ENCODE data around the gene ALX3.
A peak's percentile ranks its signal among the peaks of the same experiment; 100 is the strongest.
"Not testable (repeated sequence)": the region's sequence is repeated elsewhere in the genome, so short reads cannot be mapped to it uniquely, and the experiment has no call there.

The ALX3 gene

DNA sequence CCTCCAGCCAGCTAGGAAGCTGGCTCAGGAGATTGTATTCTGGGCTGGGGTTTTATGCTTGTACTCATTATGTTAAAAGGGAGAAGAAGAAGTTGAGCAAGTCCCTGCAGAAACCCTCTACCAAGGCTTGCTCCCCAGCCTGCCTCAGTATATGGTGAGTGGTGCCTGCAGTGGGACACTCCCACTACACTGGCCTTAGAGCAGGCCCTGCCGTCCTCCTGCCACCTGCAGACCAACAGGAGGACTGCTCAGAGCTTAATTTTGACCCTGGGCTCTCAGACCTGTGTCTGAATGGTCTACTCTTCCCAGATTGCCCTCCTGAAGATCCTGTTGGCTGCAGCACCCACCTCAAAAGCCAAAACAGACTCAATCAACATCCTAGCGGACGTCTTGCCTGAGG lies 23.0 kb downstream of the ALX3 start:
- DNase-seq (ENCODE audit: low read depth), result no peak

DNA sequence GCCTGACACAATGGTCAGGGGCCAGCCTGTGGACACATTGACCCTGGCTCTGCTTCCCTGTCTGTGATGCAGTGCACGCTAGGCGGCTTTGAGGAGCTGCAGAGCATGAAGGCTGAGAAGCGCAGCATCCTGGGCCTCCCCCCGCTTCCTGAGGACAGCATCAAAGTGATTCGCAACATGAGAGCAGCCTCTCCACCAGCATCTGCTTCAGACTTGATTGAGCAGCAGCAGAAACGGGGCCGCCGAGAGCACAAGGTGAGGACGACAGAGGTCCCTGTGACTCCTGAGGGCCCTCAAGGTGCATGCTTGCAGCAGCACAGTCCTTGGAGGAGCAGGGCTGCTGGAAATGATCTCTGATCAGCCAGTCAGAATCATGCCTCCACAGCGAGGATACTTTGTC lies 27.5 kb downstream of the ALX3 start:
- DNase-seq (ENCODE audit: low read depth), result no peak

DNA sequence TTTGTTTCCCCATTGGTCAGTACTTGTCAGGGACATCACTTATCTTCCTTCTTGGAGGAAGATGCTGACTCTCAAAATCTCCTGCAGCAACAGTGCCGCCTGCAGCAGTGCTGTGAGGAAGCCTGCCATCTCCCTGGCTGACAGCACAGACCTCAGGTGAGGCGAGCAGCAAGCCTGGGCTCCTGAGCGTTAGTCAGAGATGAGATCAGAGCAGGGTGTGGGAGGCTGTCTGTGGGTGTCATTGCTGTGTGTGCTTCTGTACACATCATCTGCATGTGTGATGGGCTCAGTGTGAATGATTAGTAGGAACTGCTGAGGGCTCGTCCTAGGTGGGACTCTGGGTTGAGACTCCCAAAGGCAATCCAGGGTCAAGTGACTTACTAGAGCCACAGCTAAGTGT lies 29.9 kb downstream of the ALX3 start:
- no peak for DNase-seq (ENCODE audit: low read depth)

DNA sequence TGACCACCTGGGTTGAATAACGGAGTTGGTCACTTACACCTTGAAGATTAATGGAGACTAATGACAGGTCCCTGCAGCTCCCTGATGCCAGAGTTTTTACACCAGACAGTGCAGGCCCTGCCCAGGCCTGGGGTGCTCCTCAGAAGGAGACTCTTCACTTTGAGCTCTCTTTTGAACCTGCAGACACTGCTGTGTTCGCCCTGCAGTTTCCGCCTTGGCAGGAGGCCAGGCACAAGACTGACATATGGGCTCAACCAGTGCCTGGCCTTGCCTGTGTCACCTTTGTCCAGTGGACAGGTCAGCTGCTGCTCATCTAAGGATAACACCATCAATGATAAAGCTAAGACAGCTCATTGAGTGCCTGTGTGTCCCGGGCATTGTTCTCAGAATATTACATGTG lies 30.8 kb downstream of the ALX3 start:
- DNase-seq (ENCODE audit: low read depth), result no peak

DNA sequence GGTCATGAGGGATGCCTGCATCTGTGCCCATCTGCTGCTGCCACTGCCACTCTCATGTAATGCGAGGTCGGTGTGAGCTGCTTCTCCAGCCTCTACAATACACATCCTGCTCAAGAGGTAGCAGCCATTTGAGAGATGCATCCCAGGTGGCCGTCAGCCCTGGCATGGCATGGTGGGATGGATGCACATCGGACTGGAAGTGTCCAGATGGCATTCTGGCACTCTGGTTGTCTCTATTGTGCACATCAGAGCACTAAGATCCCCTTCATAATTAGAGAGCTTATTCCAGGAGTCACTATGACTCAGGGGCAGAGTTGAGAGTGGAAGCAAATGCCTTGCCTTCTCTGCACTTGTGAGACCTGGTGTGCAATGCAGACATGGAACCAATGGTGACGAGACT lies 32.2 kb downstream of the ALX3 start:
- no peak for DNase-seq (ENCODE audit: low read depth)

DNA sequence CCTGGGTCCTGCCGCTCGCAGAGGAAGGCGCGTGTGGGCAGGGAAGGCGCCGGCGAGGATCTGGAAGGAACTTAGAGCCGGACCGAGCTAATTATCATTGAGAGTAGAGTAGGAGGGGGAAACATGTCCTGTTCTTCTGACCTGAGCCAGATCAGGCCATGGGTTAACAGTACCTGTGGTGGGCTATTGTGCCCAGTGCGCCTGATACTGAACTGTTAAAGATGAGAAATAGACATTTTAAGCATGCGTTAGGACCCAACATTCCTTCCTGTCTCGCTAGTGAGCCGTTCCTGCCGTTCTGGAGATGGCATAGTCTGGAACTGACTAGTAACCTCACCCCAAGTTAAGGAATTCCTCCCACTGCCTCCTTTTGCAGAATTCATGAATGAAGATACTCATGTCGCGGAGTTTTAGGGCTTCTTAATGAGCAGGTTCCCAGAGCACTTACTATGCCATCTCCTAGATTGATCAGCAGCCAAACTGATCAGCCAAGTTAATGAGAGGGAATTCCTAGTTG lies 35.2 kb downstream of the ALX3 start:
- no peak for DNase-seq (ENCODE audit: low read depth)

DNA sequence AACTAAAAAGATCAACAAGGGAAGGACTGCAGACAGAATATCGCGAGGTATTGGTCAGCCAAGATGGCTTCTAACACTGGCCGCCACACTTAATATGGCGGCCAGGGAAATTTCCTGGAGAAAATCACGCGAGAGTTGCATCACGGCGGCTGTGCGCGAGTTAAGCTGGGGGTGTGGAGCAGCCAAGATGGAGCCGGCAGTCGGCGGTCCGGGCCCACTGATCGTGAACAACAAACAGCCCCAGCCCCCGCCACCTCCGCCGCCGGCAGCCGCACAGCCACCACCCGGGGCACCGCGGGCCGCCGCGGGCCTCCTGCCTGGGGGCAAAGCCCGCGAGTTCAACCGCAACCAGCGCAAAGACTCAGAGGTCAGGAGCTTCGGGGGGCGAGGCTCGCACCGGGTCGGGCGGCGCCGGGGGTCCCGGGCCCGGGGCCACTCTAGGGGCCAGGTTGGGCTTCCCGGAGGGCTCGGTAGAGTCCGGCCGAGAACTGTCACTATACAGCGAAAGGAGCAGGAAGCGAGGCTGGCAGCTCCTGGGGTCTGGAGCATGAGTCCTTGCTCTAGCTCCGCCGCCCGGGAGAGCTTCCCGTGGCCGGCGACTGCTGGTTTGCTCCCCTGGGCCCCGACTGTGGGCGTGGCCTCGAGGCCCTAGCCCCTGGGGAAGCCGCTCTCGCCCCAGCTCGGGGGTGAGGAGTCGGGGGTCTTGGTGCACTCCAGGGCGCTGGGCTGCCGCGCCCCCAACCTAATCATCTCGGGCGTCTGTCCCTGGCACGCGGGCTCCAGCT lies 35.8 kb downstream of the ALX3 start, which contains the start of gene STRIP1:
STRIP1 (plus strand) TSS at position 174 of the 785 bp plus-strand sequence; CDS start at position 188, 14 bp downstream.
- peak; percentile 81 for DNase-seq (ENCODE audit: low read depth)

DNA sequence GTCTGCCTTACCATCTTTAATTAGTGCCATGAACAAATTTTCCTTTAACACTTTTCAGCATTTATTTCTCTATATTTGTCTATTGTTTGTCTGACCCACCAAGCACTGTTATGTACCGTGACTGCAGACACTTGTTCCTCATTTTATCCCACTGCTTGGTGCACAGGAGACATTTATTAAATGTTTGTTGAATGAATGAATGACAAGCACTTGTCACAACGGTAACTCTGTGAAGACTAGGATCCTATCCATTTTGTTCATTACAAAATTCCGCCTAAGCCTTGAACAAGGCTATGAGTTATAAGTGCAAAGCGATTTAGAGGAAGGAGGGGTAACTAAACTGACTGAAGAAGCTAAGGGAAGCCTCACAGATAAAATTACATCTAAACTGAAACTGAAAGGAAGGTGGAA lies 36.4 kb downstream of the ALX3 start:
- DNase-seq (ENCODE audit: low read depth), result no peak

DNA sequence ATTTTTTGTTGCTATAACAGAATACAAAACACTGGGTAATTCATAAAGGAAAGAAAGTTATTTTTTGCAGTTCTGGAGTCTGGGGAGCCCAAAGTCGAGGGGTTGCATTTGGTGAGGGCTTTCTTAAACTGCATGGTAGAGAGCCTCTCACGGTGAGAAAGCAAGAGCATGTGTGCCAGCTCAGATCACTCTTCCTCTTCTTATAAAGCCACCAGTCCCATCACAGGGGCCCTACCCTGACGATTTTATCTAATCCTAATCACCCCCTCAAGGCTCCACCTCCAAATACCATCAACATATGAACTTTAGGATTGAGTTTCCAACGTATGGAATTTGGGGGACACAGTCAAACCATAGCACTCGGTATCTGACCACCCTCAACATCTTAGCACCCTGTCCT lies 37.1 kb downstream of the ALX3 start:
- no peak for DNase-seq (ENCODE audit: low read depth)

DNA sequence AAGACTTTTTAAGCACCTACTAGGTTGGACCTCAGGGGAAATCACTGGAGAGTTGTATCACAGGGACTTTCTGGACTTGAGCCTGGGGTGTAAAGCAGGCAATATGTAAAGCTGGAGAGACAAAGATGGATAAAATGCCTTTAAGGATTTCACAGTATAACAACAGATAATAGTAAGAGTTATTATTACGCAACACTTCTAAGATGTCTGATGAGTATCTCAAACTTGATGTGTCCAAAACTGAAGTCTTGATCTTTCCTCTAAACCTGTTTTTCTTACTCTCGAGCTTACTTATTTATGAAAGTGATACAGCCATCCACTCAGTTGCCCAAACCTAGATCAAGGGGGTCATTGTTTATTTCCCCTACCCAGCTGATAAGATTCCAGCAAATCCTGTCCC lies 38.1 kb downstream of the ALX3 start:
- no peak for DNase-seq (ENCODE audit: low read depth)

DNA sequence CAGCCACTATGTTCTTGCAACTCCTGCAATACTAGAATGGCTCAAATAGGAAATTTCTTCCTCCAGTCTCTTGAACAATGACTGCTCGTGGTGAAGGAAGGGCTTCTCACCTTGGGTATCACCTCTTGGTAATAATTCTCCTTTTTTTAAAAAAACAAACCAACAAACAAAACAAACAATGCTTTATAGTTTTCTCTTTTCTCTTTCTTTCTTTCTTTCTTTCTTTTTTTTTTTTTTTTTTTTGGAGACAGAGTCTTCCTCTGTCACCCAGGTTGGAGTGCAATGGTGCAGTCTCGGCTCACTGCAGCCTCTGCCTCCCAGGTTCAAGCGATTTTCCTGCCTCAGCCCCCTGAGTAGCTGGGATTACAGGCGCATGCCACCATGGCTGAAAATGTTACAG lies 39.8 kb downstream of the ALX3 start:
- not testable (repeated sequence) for DNase-seq (ENCODE audit: low read depth)

DNA sequence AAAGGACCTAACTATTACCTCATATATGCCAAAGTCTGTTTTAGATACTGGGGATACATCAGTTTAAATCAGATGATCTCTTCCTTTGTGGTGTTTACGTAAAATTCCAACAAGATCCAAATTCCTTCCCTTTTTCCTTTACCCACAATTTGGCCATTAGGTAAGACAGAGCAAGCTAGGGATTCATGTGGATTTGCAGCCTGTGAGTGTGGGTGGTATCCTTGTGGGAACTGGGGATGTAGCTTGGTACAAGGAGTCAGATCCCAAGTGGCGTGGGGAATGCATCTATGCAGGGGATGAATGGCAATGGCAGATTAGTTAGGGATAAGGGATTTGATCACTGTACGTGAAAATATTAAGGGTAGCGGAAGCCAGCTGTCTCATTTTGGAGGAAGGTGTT lies 45.9 kb downstream of the ALX3 start:
- no peak for DNase-seq (ENCODE audit: low read depth)

DNA sequence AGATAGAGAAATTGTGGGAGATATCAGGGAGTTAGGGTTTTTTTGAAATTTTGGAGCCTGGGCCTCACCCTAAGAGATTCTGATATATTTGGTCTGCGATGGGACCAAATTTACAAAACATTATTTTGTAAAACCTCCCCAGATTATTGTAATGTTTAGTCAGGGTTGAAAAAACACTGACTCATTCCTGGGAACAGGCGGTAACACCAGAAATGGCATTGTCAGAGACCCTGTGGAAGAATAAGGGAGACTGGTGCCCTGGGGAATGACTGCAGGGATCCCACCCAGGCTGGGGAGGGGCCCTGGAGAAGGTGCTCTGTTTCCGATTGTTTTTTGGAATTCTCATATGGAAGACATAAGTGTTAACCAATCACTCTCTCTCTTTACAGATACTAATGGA lies 49.2 kb downstream of the ALX3 start:
- no peak for DNase-seq (ENCODE audit: low read depth)

DNA sequence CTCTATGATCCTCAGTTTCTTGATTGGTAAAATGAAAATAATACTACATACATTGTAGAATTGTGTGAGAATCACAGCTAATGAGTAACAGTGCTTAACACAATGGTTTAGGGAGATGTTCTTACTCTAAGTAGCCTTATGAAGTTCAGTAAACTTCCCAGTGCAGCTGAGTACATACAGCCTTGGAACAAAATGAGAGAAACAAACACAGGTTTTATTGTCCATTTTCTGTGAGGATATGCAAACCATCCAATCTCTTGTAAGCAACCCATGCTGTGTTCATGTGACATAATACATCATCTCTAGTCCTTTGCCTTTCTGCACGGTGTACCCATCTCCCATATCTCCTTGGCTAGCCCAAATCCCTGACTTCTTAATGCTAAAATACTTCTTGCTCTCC lies 50.7 kb downstream of the ALX3 start:
- DNase-seq (ENCODE audit: low read depth), result no peak

DNA sequence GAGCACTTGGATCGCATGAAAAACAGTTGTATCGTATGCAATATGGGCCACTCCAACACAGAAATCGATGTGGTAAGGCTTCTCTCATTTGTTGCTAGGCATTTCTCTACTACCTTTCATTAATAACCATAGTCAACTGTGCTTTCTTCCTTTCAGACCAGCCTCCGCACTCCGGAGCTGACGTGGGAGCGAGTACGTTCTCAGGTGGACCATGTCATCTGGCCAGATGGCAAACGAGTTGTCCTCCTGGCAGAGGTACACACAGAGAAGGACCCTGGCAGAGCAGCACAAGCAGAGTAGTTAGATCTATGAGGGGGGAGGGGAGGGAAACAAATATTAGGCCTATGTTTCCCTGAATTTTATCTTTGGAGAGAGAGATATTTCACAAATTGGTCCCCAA lies 52.1 kb downstream of the ALX3 start:
- DNase-seq (ENCODE audit: low read depth), result no peak

DNA sequence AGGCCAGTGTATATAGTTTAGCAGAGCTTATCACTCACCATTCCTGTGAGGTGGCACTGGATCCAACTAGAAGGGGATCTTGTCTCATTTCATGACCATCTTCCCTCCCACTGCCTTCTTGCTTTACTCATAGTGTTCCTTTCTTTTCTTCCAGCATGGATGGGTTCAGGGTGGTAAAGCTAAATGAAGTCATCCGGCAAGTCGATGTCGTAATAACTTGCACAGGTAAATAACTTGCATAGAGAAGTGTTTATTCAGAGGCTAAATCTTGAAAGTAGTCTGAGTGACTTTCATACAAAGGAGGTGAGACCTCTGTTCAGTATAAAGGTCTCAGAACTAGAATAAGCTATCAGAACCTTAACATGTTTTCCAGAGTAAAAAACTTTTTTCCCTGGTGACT lies 52.7 kb downstream of the ALX3 start:
- no peak for DNase-seq (ENCODE audit: low read depth)

DNA sequence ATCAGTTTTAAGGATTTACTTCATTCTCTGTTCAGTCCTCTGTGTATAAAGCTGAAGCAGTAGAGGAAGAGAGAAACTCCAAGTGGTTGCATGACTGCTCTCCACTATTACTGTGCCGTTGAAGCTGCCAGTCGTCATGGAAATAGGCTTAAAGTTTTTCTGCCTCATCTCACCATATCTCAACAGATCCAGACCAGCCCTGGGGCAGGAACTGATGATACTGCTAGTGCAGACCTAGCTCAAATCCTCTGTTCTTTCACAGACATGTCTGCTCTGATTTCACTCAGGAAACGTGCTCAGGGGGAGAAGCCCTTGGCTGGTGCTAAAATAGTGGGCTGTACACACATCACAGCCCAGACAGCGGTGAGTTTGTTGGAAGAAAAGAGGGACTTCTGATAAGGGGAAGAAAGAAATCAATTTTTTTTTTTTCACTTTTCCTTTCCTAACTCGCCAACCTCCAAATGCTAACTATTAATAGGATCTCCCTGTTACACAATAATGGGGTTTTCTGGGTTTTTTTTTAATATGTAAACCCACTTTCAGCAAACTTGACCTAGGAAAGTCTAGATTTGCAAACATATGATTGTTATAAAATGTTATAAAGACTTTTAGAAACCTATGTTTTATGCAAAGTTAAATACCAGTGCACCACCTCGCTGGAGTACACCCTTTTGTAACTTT lies 58.2 kb downstream of the ALX3 start:
- no peak for DNase-seq (ENCODE audit: low read depth)

DNA sequence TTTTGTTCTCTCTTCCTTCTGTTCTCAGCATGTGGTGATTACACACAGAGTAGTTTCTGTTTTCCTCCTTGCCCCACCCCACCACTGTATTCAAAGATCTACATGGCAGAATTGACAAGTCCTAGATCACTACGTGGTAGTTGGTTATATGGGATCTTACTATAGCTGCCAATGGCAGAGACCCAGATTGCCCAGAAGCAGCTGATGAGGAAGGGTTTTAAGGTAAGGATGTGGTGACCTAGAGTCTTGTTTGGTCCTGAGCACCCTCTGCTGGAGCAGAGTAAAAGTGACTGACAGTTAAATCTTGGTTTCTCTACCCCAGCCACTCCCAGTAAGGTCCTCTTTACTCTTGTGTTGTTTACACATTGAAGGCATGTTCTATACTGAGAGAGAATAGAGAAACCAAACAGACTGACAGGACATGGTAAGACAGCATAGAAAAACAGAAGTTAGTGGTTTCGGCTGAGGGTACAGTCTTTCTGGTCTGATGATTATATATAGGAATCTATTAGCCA lies 58.9 kb downstream of the ALX3 start:
- DNase-seq (ENCODE audit: low read depth), result peak; percentile 10
